ENCODE data around the gene DHRSX.
"Not testable (repeated sequence)": the region's sequence is repeated elsewhere in the genome, so short reads cannot be mapped to it uniquely, and the experiment has no call there.

The DHRSX gene

DNA sequence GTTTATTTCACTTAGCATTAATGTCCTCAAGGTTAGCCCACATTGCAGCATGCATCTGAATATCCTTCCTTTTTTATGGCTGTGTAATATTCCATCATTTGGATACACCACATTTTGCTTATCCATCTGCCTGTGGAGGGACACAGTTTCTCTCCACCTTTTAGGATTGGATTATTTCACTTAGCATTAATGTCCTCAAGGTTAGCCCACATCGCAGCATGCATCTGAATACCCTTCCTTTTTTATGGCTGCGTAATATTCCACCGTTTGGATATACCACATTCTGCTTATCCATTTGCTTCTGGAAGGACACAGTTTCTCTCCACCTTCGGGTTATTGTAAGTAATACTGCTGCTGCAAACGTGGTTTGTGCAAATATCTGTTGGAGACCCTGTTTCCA is 110.0 kb downstream of the DHRSX start (continued):
- TF ChIP-seq ZNF621 (tag by site-specific recombination; IDR thresholded peaks at IDR 0.05) (no peak), SETDB1 (IDR thresholded peaks at IDR 0.05; ENCODE audit: insufficient read length, low read length) (peak; percentile 51), ZBTB7A (tag by site-specific recombination; IDR thresholded peaks at IDR 0.05; ENCODE audit: low read depth) (no peak), SP2 (tag by site-specific recombination; IDR thresholded peaks at IDR 0.05) (no peak), ZNF521 (tag by site-specific recombination; IDR thresholded peaks at IDR 0.05) (no peak), ZNF639 (tag by site-specific recombination; IDR thresholded peaks at IDR 0.05) (0 out of 2 replicates have a peak, but pooled peaks have one; percentile 68), ZNF558 (tag by site-specific recombination; IDR thresholded peaks at IDR 0.05) (no peak), ZNF768 (tag by site-specific recombination; IDR thresholded peaks at IDR 0.05) (no peak), ZNF211 (tag by site-specific recombination; IDR thresholded peaks at IDR 0.05; ENCODE audit: low read depth) (no peak), ZNF311 (tag by site-specific recombination; IDR thresholded peaks at IDR 0.05; ENCODE audit: borderline replicate concordance) (no peak), MYNN (tag by site-specific recombination; IDR thresholded peaks at IDR 0.05; ENCODE audit: borderline replicate concordance) (no peak), ZNF146 (tag by site-specific recombination; IDR thresholded peaks at IDR 0.05) (peak; percentile 100)
- TF ChIP-seq, protein P1, sequence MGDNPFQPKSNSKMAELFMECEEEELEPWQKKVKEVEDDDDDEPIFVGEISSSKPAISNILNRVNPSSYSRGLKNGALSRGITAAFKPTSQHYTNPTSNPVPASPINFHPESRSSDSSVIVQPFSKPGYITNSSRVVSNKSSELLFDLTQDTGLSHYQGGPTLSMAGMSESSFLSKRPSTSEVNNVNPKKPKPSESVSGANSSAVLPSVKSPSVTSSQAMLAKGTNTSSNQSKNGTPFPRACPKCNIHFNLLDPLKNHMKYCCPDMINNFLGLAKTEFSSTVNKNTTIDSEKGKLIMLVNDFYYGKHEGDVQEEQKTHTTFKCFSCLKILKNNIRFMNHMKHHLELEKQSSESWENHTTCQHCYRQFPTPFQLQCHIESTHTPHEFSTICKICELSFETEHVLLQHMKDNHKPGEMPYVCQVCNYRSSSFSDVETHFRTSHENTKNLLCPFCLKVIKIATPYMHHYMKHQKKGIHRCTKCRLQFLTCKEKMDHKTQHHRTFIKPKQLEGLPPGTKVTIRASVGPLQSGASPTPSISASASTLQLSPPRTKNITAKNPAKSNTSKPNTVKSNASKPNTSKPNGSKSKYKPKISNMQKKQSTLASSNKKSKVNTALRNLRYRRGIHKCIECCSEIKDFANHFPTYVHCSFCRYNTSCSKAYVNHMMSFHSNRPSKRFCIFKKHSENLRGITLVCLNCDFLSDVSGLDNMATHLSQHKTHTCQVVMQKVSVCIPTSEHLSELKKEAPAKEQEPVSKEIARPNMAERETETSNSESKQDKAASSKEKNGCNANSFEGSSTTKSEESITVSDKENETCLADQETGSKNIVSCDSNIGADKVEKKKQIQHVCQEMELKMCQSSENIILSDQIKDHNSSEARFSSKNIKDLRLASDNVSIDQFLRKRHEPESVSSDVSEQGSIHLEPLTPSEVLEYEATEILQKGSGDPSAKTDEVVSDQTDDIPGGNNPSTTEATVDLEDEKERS (tag by site-specific recombination; IDR thresholded peaks at IDR 0.05) = peak; percentile 97

GRCh38 chrX:2389731-2390130 is 111.0 kb downstream of the DHRSX start:
- H3K4me1 ChIP-seq (ENCODE audit: control insufficient read depth, insufficient read depth, low read length); POLR2A ChIA-PET; H3K9me3 ChIP-seq (ENCODE audit: control insufficient read depth, insufficient read depth, low read depth, low read length); H3K27ac ChIP-seq (ENCODE audit: extremely low read depth, low read depth, low read length); CTCF ChIA-PET; H3K36me3 ChIP-seq (ENCODE audit: control insufficient read depth in 2 of 2, insufficient read depth in 1 of 2, low read length in 2 of 2); H3K4me3 ChIP-seq (ENCODE audit: low read depth, low read length): not testable (repeated sequence)

- H3K4me3 ChIP-seq (ENCODE audit: low read depth, low read length) = no peak overlapping the region
- H3K36me3 ChIP-seq (ENCODE audit: control insufficient read depth in 2 of 2, insufficient read depth in 1 of 2, low read length in 2 of 2) = peaks cover 0 to 7% of the 10 kb centered on the region in 2 experiments; a peak in 2 of 3 replicates
- ChIA-PET POLR2A (no interaction called here), CTCF (no interaction called here)
- H3K27ac ChIP-seq (ENCODE audit: extremely low read depth, low read depth, low read length) = no peak overlapping the region
- TF ChIP-seq MZF1 (tag by site-specific recombination; IDR thresholded peaks at IDR 0.05; ENCODE audit: borderline replicate concordance) = no peak
- TF ChIP-seq ZSCAN5A (tag by site-specific recombination; IDR thresholded peaks at IDR 0.05) = no peak
- no peak for TF ChIP-seq ZNF239 (tag by site-specific recombination; IDR thresholded peaks at IDR 0.05)
- H3K9me3 ChIP-seq (ENCODE audit: control insufficient read depth, insufficient read depth, low read depth, low read length) = peaks cover 5% of the 10 kb centered on the region; the same call in 1 of the 2 replicates
- H3K4me1 ChIP-seq (ENCODE audit: control insufficient read depth, insufficient read depth, low read length) = no peaks in the 10 kb centered on the region; the same call in 1 of the 2 replicates
Measured at GRCh38 chrX:2389324-2389723, 111.5 kb downstream of the DHRSX start.

Data from HEK293 (cell line).